ENCODE measurements around the gene ENOX1.

DNA sequence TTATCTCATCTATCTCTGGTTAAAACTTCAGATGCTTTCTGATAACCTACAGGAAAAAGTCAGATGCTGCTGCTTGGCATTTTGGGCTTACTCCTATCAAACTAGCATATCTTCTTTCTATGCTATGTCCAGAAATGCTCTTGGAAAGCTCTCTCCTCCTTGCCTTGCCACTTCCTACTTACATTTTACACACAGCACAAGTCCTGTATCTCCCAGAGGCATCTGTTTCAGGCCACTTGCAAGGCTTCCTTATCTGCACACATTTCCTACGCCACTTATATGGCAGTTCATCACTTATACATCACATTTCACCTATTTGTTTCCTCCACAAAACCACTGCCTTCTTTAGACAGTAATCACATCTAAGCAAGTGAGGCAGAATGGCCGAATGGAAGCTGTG is 543.1 kb downstream of the ENOX1 start:
- no peak for TF ChIP-seq CTCF (IDR thresholded peaks at IDR 0.05)
- TF ChIP-seq POLR2A (IDR thresholded peaks at IDR 0.05) = no peak
